GM19395 (cell line): ENCODE results near the gene EIF1AY.
"Not testable (repeated sequence)": the region's sequence is repeated elsewhere in the genome, so short reads cannot be mapped to it uniquely, and the experiment has no call there.

Experiments used
- ATAC-seq: cut with Tn5 transposase; IDR thresholded peaks from one replicate; pipeline ENCODE4 v1.9.1; 2021; ENCODE audit warnings: mild to moderate bottlenecking, moderate library complexity; ENCODE audit not compliant: unreplicated experiment

The EIF1AY gene, protein sequence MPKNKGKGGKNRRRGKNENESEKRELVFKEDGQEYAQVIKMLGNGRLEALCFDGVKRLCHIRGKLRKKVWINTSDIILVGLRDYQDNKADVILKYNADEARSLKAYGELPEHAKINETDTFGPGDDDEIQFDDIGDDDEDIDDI

GRCh38 chrY:20575531-20576121, at the start of gene EIF1AY:
Gene EIF1AY (plus strand): TSS chrY:20575776. CDS start chrY:20575872, 96 bp downstream.
- ATAC-seq: no peak

- no peak for ATAC-seq
Measured at GRCh38 chrY:20528435-20528834, 47.1 kb upstream of the EIF1AY start.

DNA sequence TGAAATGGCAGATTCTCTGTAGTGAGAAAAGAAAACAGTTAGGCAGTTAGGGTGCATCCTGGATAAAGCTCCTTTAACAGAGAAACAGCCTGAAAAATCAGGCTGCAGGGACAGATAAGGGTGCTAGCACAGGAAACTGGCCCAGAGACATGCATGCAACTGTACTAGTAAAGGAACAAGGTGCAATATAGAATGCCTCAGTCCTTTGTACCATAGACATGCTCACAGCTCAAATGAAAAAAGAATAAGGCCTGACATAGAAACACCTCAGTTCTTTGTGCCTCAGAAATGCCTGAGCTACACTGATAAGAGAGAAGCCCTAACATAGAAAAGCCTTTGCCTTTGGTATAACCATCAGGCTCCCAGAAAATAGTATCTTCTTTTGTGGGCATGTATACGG, 37.4 kb upstream of the EIF1AY start:
- ATAC-seq: no peak

- ATAC-seq: no peak
Measured at GRCh38 chrY:20538933-20539332, 36.6 kb upstream of the EIF1AY start.

- no peak for ATAC-seq
Measured at GRCh38 chrY:20544451-20544960, 31.1 kb upstream of the EIF1AY start.

DNA sequence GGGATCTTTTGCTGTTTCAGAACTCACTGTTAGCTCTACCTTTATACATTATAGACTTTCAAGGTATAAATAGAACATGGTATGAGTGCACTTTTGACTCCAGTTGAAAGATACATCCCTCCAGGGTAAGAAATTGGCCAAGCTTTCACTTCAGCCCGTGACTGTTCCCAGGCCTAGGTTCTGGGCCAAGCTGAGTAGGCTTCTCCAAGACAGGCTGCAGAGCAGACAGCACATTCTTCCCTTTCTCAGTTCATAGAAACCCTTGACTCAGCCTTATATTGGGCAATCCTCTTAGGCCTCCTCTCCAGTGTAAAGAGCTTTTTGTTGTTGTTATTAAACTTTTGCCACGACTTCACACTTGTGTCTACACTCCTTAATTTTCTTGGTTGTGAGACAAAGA, 29.5 kb upstream of the EIF1AY start:
- no peak for ATAC-seq

DNA sequence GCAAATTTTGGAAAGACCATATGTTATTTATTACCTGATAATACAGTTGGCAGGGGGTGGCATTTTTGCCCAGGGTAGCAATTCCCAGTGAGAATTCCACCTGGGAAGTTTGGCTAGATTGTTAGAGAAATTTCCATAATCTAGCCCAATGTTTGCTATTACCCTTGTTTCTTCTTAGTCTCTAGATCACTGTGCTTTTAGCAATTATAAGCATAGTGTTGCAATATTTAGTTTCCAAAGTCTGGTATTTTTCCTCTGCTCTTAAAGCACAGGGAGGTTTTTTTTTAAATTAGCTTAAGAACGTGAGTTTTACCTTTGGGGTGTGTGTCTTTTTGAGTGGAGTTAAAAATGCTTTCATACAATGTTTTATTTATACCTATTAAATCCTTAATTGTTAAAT, 26.3 kb upstream of the EIF1AY start:
- ATAC-seq: no peak

- no peak for ATAC-seq
Measured at GRCh38 chrY:20551840-20552239, 23.7 kb upstream of the EIF1AY start.

- ATAC-seq: not testable (repeated sequence)
Measured at GRCh38 chrY:20552764-20553323, 22.7 kb upstream of the EIF1AY start.

DNA sequence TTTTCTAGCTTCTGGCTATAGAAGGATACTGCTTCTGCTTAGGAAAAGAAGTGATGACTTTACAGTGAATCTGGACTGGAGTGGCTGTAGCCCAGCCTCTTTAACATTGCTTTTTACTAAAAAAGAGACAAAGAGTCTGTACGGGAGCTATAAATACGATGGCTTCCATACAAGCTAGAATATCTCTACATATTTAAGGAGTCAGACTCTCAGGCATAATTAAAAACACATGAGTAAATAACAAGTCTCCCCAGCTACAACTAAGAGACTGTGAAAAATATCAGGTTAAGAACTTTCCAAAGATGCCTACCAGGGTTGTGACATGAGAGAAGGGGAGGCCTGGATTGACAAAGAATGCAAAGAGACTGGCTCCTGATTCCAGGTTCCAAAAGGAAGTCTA, 19.8 kb upstream of the EIF1AY start:
- ATAC-seq: no peak

DNA sequence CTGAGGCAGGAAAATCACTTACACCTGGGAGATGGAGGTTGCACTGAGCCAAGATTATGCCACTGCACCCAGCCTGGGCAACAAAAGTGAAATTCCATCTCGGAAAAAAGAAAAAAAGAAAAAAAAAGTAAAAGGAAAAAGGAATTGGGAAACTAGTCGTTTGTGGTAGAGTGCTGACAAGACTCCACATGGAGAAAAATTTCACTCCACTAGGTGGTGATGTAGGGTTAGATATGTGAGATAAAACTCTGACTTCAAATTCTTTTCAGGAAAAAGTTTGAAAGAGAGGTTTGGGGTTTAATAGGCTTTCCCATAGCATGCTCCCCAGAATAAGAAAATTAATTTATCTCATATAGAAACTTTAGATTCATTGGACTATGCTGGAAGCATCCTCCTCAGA, 16.9 kb upstream of the EIF1AY start:
- ATAC-seq: no peak

DNA sequence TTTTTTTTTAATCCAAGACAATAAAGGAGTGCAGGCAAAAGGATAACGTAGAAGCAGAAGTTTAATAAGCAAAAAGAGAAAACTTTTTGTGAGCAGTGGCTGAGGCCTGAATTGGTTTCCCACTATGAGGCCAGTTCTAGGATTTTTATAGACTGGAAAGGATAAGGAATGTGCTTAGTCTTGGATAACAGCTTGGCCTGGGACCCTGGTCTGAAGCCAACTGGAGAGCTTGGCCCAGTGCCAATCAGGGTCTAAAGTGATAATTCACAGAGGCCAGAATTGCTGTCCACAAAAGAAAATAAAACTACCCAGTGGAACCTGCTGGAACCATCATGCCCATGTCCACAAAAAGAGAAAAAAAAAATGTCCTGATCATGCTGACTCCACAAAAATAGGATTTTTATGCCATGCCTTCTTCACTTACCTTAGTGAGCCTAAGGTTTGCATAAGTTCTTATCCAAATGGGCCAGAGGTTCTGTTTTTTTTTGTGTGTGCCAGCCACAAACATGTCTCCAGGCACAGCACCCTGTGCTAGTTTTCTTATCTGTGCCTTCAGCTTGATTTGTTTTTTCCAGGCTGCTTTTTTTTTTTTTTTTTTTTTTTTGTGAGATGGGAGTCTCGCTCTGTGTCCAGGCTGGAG, 15.6 kb upstream of the EIF1AY start:
- no peak for ATAC-seq

GRCh38 chrY:20571306-20571705, 4.3 kb upstream of the EIF1AY start:
- ATAC-seq: no peak

DNA sequence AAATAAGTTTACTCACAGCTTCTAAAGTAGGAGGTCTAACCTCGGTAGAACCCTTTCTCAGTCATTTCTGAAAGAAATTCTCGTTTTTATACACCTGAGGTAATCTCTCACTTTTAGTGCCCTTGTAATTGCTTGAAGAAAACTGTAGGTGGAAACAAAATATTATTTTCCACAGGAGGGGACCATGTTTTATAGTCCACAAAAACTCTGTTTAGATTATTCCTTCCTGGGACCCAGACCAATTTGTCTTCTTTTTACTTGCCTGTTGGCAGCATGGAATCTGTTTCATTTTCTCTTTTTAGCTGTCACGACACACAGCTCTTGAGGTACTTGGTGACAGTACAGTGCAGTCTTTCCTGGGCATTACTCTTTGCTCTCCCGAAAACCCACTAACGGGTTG, 930 bp downstream of the EIF1AY start:
- ATAC-seq: no peak

GRCh38 chrY:20578206-20578605, 2.6 kb downstream of the EIF1AY start:
- ATAC-seq: no peak

DNA sequence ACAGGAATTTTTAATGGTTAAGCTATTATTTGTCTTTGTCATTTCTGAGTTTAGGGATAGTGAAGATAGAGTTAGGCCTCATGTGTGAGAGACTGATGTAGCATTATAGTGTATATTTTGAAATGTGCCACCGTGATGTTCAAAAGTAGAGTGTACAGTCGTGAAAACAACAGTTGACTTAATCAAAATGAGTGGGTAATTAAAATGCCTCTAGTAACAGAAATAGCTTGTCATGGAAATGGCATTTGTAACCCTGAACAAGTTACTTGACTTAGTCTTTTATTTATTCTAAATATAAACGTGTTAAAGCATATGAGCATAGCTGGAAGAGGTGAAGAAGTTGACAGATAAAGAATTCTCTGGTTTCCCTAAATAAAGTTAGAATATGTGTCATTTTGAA, 6.1 kb downstream of the EIF1AY start:
- no peak for ATAC-seq

GRCh38 chrY:20586161-20586560, 10.6 kb downstream of the EIF1AY start:
- no peak for ATAC-seq
